Activated naive CD8-positive, alpha-beta T cell treated with anti-CD3 and anti-CD28 coated beads, Interleukin-2, amount 10 ng/mL, durations not matched to agents 7 days and 5 days (primary cell): ENCODE measurements around the gene EFNA2. TPM values are rescaled to one million over a fixed set of nuclear protein-coding genes. Genes with fewer than 3 reads are reported as not detected.
"Not testable (repeated sequence)": the region's sequence is repeated elsewhere in the genome, so short reads cannot be mapped to it uniquely, and the experiment has no call there.

Experiments
- ATAC-seq: fragments of 150-1000 bp; cut with Tn5 transposase; one replicate; pipeline ENCODE4 v1.10.0; 2021; ENCODE audit warnings: low read depth, moderate library complexity
- POLR2A ChIA-PET: fragments of 350-600 bp; sonication (Branson Sonifier 250); formaldehyde crosslinking; loops from one replicate; lab custom pipeline; 2021; ENCODE audit warnings: antibody characterized with exemption; lab: Charles Lee
- DNase-seq: peaks from one replicate; pipeline ENCODE4 v3.0.0; 2021
- H3K27ac Mint-ChIP-seq: one replicate; pipeline ENCODE4 v1.8.0; 2022; ENCODE audit warnings: mild to moderate bottlenecking, mixed read lengths
- H3K27me3 Mint-ChIP-seq: one replicate; pipeline ENCODE4 v1.8.0; 2022; ENCODE audit warnings: mild to moderate bottlenecking, moderate library complexity, mixed read lengths
- H3K36me3 Mint-ChIP-seq: one replicate; pipeline ENCODE4 v1.8.0; 2021; ENCODE audit warnings: mild to moderate bottlenecking, mixed read lengths
- H3K4me1 Mint-ChIP-seq: one replicate; pipeline ENCODE4 v1.8.0; 2021; ENCODE audit warnings: mixed read lengths
- H3K4me3 Mint-ChIP-seq: one replicate; pipeline ENCODE4 v1.8.0; 2022; ENCODE audit warnings: mild to moderate bottlenecking, moderate library complexity, mixed read lengths
- H3K9me3 Mint-ChIP-seq: one replicate; pipeline ENCODE4 v1.8.0; 2021; ENCODE audit warnings: mixed read lengths
- total RNA-seq, 2 experiments: library from RNA; stranded (reverse); gene quantifications; one replicate each; pipeline ENCODE4 v1.2.3, GENCODE V29; 2021

The EFNA2 gene
- total RNA-seq, 2 experiments from 2014 or later = not detected

GRCh38 chr19:1244693-1245451 lies 40.8 kb upstream of the EFNA2 start:
- POLR2A ChIA-PET = interaction anchor here (0.5 to 7.7 kb wide), 11 partner anchors 8 to 218 kb away, joined by 3 to 385 read pairs (median 4); partner anchors contain the start of genes CIRBP, FAM174C and POLR2E

DNA sequence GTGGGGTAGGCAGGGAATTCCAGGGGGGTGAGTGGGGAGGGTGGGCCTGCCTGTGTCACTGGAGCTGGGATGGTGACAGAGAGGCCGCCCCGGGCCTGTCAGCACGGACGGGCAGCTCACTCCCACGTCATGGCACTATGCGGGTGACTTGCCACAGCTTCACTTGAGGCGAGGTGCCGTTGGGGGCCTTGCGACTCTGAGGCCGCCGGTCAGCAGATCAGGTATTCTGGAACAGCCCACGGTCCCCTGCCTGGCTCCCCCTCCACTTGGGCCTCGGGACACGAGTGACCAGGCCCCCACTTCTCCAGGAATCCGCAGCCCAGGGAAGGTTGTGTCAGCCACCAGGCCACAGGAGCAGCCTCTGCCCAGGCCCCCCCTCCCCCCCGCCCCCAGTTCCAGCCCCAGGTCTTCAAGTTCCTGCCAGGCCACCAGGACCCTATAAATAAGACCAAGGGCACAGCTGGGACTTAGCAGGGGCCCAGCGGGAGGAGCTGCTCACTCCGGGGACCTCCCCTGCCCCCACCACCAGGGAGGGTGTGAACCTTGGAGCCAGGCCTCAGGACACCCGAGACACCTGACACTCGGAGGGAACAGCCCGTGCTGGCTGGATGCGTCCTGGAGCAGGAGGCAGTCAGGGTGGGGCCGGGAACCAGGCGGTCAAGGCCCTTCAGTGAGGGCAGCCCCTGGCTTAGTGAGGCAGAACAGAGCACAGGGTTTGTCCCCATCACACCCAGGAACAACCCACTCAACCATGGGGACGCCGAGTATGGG lies 40.0 kb upstream of the EFNA2 start:
- no peak for DNase-seq
- Mint-ChIP-seq H3K27ac (no peak overlapping the region), H3K9me3 (no peaks in the 10 kb centered on the region)

More at GRCh38 chr19:1244693-1245451, 40.8 kb upstream of the EFNA2 start:
- H3K27ac Mint-ChIP-seq = peak overlapping the region; percentile 83
- ATAC-seq (no peak), DNase-seq (no peak)
- no peaks in the 10 kb centered on the region for H3K36me3 Mint-ChIP-seq
- H3K9me3 Mint-ChIP-seq = no peaks in the 10 kb centered on the region
- peaks cover 15% of the 10 kb centered on the region for H3K4me1 Mint-ChIP-seq
- peak overlapping the region; percentile 71 for H3K4me3 Mint-ChIP-seq
- H3K27me3 Mint-ChIP-seq = no peaks in the 10 kb centered on the region

GRCh38 chr19:1246265-1247087 lies 39.2 kb upstream of the EFNA2 start:
- H3K27ac Mint-ChIP-seq = peak overlapping the region; percentile 25
- not testable (repeated sequence) for ATAC-seq, H3K27me3 Mint-ChIP-seq, H3K4me3 Mint-ChIP-seq, DNase-seq, H3K9me3 Mint-ChIP-seq, H3K36me3 Mint-ChIP-seq
- POLR2A ChIA-PET = interaction anchor here (0.6 to 7.7 kb wide), 4 partner anchors 15 to 180 kb away, joined by 3 to 385 read pairs (median 4); partner anchors contain the start of gene CIRBP
- peaks cover 10% of the 10 kb centered on the region for H3K4me1 Mint-ChIP-seq

More for the DNA sequence above, 40.0 kb upstream of the EFNA2 start:
- no peak for ATAC-seq
- H3K4me3 Mint-ChIP-seq = no peak overlapping the region
- POLR2A ChIA-PET = interaction anchor here (7.7 kb wide), 1 partner anchor 21 kb away, joined by 385 read pairs; the partner anchor contains the start of gene CIRBP
- peaks cover 15% of the 10 kb centered on the region for H3K4me1 Mint-ChIP-seq
- no peaks in the 10 kb centered on the region for H3K27me3 Mint-ChIP-seq
- H3K36me3 Mint-ChIP-seq = no peaks in the 10 kb centered on the region

GRCh38 chr19:1247748-1248138 lies 37.9 kb upstream of the EFNA2 start:
- Mint-ChIP-seq H3K27me3 (no peaks in the 10 kb centered on the region), H3K36me3 (peaks cover 8% of the 10 kb centered on the region), H3K9me3 (no peaks in the 10 kb centered on the region), H3K4me1 (peaks cover 9% of the 10 kb centered on the region), H3K4me3 (peak overlapping the region; percentile 5), H3K27ac (peak overlapping the region; percentile 63)
- POLR2A ChIA-PET = interaction anchor here (1.5 to 7.7 kb wide), 2 partner anchors 14 to 19 kb away, joined by 3 to 385 read pairs; partner anchors contain the start of gene CIRBP
- DNase-seq = no peak
- no peak for ATAC-seq

DNA sequence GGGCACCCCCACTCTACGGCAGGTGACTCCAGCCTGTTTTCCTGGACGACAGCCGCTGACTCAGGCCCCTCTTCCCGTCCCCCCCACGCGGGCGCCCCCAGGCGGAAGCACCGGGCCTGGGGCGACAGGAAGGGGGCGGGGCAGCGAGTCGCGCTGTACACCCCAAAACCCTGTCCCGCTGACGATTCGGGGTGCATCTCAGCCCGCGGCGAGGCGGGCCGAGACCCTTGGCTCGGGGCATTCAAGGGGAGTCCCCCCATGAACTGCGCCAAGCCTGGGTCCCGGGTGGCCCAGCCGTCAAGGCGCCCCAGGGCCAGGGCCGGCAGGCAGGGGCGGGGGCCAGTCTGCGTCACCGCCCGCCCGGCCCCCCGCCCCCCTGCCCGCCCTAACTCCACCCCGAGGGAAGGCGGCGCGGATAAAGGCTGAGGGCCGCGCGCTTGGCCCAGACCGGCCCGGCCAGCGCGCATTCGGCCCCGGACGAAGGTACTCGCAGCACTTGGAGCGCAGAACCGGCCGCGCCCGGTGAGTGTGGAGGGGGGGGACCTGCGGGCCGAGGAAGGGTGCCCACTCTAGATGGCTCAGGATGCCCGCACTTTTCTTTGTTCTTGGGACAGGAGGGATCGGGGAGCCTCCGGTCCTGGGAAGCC lies 37.4 kb upstream of the EFNA2 start, which contains the start of gene MIDN:
MIDN (plus strand) TSS at position 445 of the 647 bp plus-strand sequence. CDS start 1,714 bp downstream, outside the sequence.
- H3K4me3 Mint-ChIP-seq = peak within 1 kb of the TSS; percentile 81
- peak within 1 kb of the TSS; percentile 85 for H3K27ac Mint-ChIP-seq
- no peaks in the 10 kb centered on the region for H3K27me3 Mint-ChIP-seq
- ATAC-seq (peak; percentile 4), DNase-seq (peak; percentile 89)
- POLR2A ChIA-PET = interaction anchor here (0.9 to 1.5 kb wide), 4 partner anchors 11 to 21 kb away, joined by 3 to 13 read pairs (median 8); partner anchors contain the start of gene CIRBP
- H3K9me3 Mint-ChIP-seq = no peaks in the 10 kb centered on the region
- peaks cover 8% of the 10 kb centered on the region for H3K36me3 Mint-ChIP-seq
- H3K4me1 Mint-ChIP-seq = peaks cover 6% of the 10 kb centered on the region

DNA sequence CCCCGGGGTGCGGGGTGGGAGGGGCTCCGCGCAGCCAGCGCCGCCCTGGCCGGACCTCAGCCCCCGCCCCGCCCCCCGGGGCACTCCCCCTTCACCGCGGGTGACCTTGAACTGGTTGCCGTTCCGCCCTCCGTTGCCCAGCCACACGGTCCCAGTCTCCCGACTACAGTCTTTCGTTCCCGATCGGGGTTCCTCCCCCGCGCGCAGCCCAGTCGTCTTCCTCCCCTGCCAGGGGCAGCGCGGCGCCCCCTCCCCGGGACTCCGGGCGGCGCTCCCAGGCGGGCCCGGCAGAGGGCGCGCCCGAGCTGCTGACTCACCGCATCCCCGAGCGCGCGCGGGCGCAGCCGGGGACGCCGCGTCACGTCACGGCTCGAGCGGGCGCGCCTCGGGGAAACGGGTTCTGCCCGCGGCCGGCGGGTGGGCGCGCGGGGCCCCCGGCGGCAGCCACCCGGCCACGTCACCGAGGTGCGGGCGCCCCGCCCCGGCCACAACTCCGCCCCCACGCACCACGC lies 36.8 kb upstream of the EFNA2 start:
- Mint-ChIP-seq H3K9me3 (no peaks in the 10 kb centered on the region), H3K27ac (peak overlapping the region; percentile 85), H3K4me3 (peak overlapping the region; percentile 81), H3K36me3 (peaks cover 8% of the 10 kb centered on the region), H3K4me1 (peaks cover 7% of the 10 kb centered on the region), H3K27me3 (no peaks in the 10 kb centered on the region)
- DNase-seq = peak; percentile 95
- POLR2A ChIA-PET = interaction anchor here (0.9 to 1.5 kb wide), 4 partner anchors 10 to 20 kb away, joined by 3 to 13 read pairs (median 8); partner anchors contain the start of gene CIRBP
- ATAC-seq = peak; percentile 8

DNA sequence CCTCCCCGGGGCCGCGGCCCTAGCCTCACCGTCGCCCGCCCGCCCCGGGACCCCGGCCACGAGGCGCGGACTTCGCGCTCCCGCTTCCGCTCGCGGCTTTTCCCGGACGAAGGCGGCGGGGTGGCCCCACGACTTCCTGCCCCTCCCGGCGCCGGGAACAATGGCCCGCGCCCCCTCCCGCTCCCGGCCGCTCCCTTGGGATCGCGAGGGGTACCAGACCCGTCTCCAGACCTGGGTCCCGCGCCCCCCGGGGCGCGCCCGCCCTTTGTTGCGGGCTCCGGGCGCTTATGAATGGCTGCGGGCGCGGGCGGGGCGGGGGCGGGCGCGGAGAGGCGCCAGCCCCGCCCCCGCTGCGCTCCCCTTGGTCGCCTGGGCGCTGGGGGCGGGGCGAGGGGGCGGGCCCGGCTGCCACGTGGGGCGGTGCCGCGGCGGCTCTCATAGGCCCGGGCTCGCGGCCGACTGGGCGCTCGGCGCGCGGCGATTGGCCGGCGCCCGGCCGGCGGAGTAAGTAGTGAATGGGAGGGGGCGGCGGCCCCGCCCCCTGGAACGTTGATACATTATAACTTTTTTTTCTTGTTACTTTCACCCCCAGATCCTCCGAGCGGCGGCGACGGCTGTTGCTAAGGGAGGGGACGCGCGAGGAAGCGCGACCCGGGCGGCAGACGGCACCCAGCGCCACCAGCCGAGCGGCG lies 36.2 kb upstream of the EFNA2 start:
- POLR2A ChIA-PET = interaction anchor here (0.9 to 1.5 kb wide), 7 partner anchors 10 to 20 kb away, joined by 3 to 13 read pairs (median 5); partner anchors contain the start of gene CIRBP
- peak; percentile 47 for ATAC-seq
- H3K4me1 Mint-ChIP-seq = peaks cover 7% of the 10 kb centered on the region

GRCh38 chr19:1249990-1250436 lies 35.7 kb upstream of the EFNA2 start:
- no peak for ATAC-seq
- DNase-seq = no peak
- no peaks in the 10 kb centered on the region for H3K27me3 Mint-ChIP-seq
- peaks cover 10% of the 10 kb centered on the region for H3K4me1 Mint-ChIP-seq
- H3K4me3 Mint-ChIP-seq = peak overlapping the region; percentile 82
- POLR2A ChIA-PET = interaction anchor here (1.0 kb wide), 3 partner anchors 10 to 17 kb away, joined by 3 to 8 read pairs (median 3); no protein-coding TSS in a partner anchor
- peak overlapping the region; percentile 82 for H3K27ac Mint-ChIP-seq
- no peaks in the 10 kb centered on the region for H3K9me3 Mint-ChIP-seq
- H3K36me3 Mint-ChIP-seq = peaks cover 10% of the 10 kb centered on the region

More for the DNA sequence above, 36.2 kb upstream of the EFNA2 start:
- Mint-ChIP-seq H3K4me3 (peak overlapping the region; percentile 82), H3K27me3 (no peaks in the 10 kb centered on the region), H3K9me3 (no peaks in the 10 kb centered on the region), H3K27ac (peak overlapping the region; percentile 82), H3K36me3 (peaks cover 8% of the 10 kb centered on the region)
- DNase-seq = peak; percentile 94

DNA sequence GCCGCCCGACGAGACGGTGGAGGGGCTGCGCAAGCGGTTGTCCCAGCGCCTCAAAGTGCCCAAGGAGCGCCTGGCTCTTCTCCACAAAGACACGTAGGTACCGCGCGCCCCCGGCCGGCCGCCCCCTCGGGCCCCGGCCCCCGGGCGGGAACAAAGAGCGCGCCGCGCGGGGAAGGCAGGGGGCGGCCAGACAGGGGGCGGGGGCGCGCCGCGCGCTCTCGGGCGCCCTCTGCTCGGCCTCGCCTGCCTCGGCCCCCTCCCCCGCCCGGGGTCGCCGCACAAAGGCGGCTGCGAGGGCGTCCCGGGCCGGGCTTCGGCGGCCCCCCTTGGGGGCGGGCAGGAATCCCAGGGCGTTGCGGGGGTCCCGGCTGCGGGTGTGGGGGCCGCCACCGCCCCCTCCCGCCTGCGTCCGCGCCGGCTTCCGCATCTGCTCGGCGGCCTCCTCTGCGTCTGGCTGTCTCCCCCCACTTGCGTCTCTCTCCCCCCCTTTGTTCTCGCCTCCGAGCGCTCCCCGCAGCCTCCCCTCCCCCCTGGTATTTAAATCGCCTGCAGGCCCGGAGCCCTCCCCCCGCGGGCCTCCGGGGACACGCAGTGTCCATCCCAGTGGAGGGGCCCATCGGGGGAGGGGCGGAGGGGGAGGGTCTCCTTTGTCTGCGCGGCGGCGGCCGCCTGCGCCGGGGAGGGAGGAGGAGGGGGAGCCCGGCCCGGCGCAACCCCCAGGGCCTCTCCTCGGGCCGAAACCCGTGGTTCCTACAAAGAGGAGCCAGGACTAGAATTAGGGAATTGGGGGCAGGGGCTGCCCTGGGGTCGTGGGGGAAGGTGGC lies 35.0 kb upstream of the EFNA2 start:
- H3K27ac Mint-ChIP-seq = peak overlapping the region; percentile 98
- peak; percentile 72 for DNase-seq
- ATAC-seq = no peak

DNA sequence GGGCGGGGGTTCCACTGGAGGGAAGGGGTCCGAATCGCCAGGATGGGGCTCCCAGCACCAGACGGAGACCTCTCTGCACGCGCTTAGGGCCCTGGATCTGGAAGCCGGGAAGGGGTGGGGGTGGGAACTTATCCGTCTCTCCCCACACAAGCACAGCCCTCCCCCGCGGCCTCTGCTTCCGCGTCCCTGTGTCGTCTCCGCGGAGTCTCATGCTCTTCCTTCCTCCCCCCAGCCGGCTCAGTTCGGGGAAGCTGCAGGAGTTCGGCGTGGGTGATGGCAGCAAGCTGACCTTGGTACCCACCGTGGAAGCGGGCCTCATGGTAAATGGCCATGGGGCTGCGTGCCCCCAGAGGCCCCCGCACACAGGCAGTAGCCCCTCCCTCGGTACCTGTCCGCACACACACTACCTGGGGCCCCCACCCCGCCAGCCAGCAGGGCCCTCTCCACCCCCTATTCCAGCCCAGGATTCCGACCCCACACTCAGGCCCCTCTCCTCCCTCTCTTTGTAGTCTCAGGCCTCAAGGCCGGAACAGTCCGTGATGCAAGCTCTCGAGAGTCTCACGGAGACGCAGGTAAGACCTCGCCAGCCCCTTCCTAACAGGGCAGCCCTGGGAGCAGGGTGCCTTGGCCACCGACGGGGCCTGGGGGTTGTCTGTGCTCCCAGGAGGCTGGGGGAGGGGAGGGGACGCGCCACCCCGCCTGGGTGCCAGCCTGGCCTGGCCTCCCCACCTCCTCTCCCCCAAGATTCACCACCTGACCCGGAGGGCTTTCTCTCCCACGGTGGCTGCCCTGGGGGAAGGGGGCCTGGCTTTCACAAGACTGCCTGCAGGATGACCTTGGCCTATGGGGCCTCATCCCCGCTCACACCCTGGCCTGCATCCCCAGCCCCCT lies 34.1 kb upstream of the EFNA2 start:
- DNase-seq (peak; percentile 76), ATAC-seq (no peak)
- Mint-ChIP-seq H3K9me3 (no peaks in the 10 kb centered on the region), H3K4me3 (peak overlapping the region; percentile 93), H3K4me1 (peaks cover 10% of the 10 kb centered on the region), H3K27ac (peak overlapping the region; percentile 98), H3K36me3 (peaks cover 10% of the 10 kb centered on the region), H3K27me3 (no peaks in the 10 kb centered on the region)
- POLR2A ChIA-PET = interaction anchor here (3.2 to 6.6 kb wide), 3 partner anchors 10 to 18 kb away, joined by 27 to 115 read pairs (median 47); partner anchors contain the start of gene CIRBP

More for the DNA sequence above, 35.0 kb upstream of the EFNA2 start:
- POLR2A ChIA-PET = interaction anchor here (1.0 to 6.6 kb wide), 6 partner anchors 9 to 19 kb away, joined by 3 to 115 read pairs (median 18); partner anchors contain the start of gene CIRBP
- Mint-ChIP-seq H3K4me1 (peaks cover 10% of the 10 kb centered on the region), H3K9me3 (no peaks in the 10 kb centered on the region), H3K36me3 (peaks cover 10% of the 10 kb centered on the region), H3K4me3 (peak overlapping the region; percentile 93), H3K27me3 (no peaks in the 10 kb centered on the region)
